Stimulated activated CD4-positive, alpha-beta T cell treated with anti-CD3 and anti-CD28 coated beads, Interleukin-2, amount 100 ng/mL, for 24 hours (primary cell): ENCODE data around the gene PCTP.

ENCODE experiments used
- DNase-seq, 2 donors: peaks; one replicate each; pipeline ENCODE4 v3.0.0-alpha.2; 2020

The PCTP gene

GRCh38 chr17:55758171-55758570, 7.3 kb downstream of the PCTP start:
- no peak for DNase-seq

GRCh38 chr17:55760643-55761355, 9.9 kb downstream of the PCTP start:
- DNase-seq: no peak

GRCh38 chr17:55762086-55762858, 11.4 kb downstream of the PCTP start:
- no peak for DNase-seq

GRCh38 chr17:55763856-55764255, 13.0 kb downstream of the PCTP start:
- no peak for DNase-seq

- no peak for DNase-seq
Measured at GRCh38 chr17:55764610-55765009, 13.8 kb downstream of the PCTP start.

- DNase-seq: no peak
Measured at GRCh38 chr17:55765472-55765871, 14.6 kb downstream of the PCTP start.

GRCh38 chr17:55768936-55769624, 18.2 kb downstream of the PCTP start:
- DNase-seq: no peak

GRCh38 chr17:55769625-55770000, 18.8 kb downstream of the PCTP start:
- no peak for DNase-seq

GRCh38 chr17:55770196-55770870, 19.5 kb downstream of the PCTP start:
- DNase-seq: no peak

GRCh38 chr17:55772086-55772485, 21.2 kb downstream of the PCTP start:
- DNase-seq: no peak

- DNase-seq: no peak
Measured at GRCh38 chr17:55773671-55774070, 22.8 kb downstream of the PCTP start.

GRCh38 chr17:55774846-55775271, 24.0 kb downstream of the PCTP start:
- DNase-seq: no peak

GRCh38 chr17:55776271-55776670, 25.4 kb downstream of the PCTP start:
- DNase-seq: no peak

- DNase-seq: no peak
Measured at GRCh38 chr17:55777471-55777971, 26.7 kb downstream of the PCTP start.

GRCh38 chr17:55778389-55779118, 27.7 kb downstream of the PCTP start:
- DNase-seq: no peak

- DNase-seq: no peak
Measured at GRCh38 chr17:55783684-55784245, 32.9 kb downstream of the PCTP start.

- no peak for DNase-seq
Measured at GRCh38 chr17:55784666-55785065, 33.8 kb downstream of the PCTP start.

- DNase-seq: no peak
Measured at GRCh38 chr17:55785181-55785580, 34.3 kb downstream of the PCTP start.

- no peak for DNase-seq
Measured at GRCh38 chr17:55793272-55793671, 42.4 kb downstream of the PCTP start.

- no peak for DNase-seq
Measured at GRCh38 chr17:55794725-55795482, 44.1 kb downstream of the PCTP start.
